ENCODE results near the gene UGT1A4. TPM values are rescaled to one million over a fixed set of nuclear protein-coding genes. Genes with fewer than 3 reads are reported as not detected.
A peak's percentile ranks its signal among the peaks of the same experiment; 100 is the strongest.
"Not testable (repeated sequence)": the region's sequence is repeated elsewhere in the genome, so short reads cannot be mapped to it uniquely, and the experiment has no call there.

Gene UGT1A4
- total RNA-seq, 1 donor from 2014 or later: 0.26 TPM

GRCh38 chr2:233728723-233729301 is 10.3 kb downstream of the UGT1A4 start, which contains the start of gene UGT1A3:
Gene UGT1A3, plus strand, starts transcription at chr2:233729042. Its CDS starts 85 bp downstream, at chr2:233729127.
- TF ChIP-seq, protein P1, sequence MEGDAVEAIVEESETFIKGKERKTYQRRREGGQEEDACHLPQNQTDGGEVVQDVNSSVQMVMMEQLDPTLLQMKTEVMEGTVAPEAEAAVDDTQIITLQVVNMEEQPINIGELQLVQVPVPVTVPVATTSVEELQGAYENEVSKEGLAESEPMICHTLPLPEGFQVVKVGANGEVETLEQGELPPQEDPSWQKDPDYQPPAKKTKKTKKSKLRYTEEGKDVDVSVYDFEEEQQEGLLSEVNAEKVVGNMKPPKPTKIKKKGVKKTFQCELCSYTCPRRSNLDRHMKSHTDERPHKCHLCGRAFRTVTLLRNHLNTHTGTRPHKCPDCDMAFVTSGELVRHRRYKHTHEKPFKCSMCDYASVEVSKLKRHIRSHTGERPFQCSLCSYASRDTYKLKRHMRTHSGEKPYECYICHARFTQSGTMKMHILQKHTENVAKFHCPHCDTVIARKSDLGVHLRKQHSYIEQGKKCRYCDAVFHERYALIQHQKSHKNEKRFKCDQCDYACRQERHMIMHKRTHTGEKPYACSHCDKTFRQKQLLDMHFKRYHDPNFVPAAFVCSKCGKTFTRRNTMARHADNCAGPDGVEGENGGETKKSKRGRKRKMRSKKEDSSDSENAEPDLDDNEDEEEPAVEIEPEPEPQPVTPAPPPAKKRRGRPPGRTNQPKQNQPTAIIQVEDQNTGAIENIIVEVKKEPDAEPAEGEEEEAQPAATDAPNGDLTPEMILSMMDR (IDR thresholded peaks at IDR 0.05; ENCODE audit: insufficient read depth, low read length, severe bottlenecking): no peak
- H3K27me3 ChIP-seq (ENCODE audit: control insufficient read depth, insufficient read depth, low read length): no peaks in the 10 kb centered on the region
- FAIRE-seq: peak; percentile 82
- no peak within 1 kb of the TSS for H3K4me3 ChIP-seq (ENCODE audit: low read depth, low read length)
- DNase-seq (ENCODE audit: low read depth): no peak
- H3K36me3 ChIP-seq (ENCODE audit: control insufficient read depth, insufficient read depth, low read length): peaks cover 6% of the 10 kb centered on the region

GRCh38 chr2:233736868-233737653 is 18.5 kb downstream of the UGT1A4 start:
- not testable (repeated sequence) for H3K36me3 ChIP-seq (ENCODE audit: control insufficient read depth, insufficient read depth, low read length); H3K4me3 ChIP-seq (ENCODE audit: low read depth, low read length); H3K27me3 ChIP-seq (ENCODE audit: control insufficient read depth, insufficient read depth, low read length); DNase-seq (ENCODE audit: low read depth); FAIRE-seq

DNA sequence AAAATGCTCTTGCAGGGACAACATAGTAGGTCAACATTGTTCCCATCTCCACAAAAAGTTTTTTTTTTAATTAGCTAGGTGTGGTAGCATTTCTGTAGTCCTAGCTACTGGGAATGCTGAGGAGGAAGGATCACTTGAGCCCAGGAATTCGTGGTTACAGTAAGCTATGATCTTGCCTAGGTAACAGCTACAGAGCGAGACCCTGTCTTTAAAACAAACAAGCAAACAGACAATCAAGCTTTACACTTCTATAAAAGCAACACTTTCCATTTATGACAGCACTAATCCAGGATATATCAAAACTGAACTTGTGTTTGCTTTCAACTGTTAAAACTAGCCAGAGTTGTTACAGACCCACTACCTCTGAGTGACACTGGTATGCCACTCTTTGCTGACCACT is 22.3 kb downstream of the UGT1A4 start:
- TF ChIP-seq, protein P1 (IDR thresholded peaks at IDR 0.05; ENCODE audit: insufficient read depth, low read length, severe bottlenecking): no peak
- Histone ChIP-seq H3K27me3 (ENCODE audit: control insufficient read depth, insufficient read depth, low read length) (no peaks in the 10 kb centered on the region), H3K4me3 (ENCODE audit: low read depth, low read length) (no peak overlapping the region), H3K36me3 (ENCODE audit: control insufficient read depth, insufficient read depth, low read length) (peaks cover 6% of the 10 kb centered on the region)
- FAIRE-seq: no peak
- no peak for DNase-seq (ENCODE audit: low read depth)

DNA sequence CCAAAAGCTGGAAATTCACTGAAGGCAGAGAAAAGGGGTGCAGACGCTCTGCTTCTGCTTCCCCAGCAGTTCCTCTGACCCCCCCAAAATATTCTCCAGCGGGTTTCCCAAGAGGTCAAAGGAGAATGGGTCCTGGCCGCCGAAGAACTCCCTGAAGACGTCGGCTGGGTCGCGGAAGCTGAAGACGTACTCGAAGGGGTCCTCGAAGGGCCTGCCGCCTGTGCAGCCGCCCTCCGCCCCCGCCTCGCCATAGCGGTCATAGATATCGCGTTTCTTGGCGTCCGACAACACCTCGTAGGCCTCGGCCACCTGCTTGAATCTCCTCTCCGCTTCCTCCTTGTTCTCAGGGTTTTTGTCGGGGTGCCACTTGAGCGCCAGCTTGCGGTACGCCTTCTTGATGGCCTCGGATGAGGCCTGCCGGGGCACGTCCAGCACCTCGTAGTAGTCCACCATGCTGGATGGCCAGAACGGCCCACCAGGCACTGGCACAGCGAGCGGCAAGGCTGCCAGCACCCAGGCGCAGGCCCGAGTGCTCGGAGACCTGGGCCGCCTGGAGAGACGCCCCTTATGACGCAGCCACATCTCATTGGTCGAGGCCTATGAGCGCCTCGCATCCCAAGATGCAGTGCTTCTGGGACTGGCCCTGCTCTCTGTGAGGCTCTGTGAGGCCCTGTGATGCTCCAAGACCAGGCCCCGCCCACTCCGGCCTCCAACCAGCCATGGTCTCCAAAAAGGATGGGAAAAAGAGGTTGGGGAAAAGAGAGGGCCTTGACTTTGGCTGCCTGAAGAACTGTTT is 25.1 kb downstream of the UGT1A4 start:
- Histone ChIP-seq H3K36me3 (ENCODE audit: control insufficient read depth, insufficient read depth, low read length) (peaks cover 1% of the 10 kb centered on the region), H3K4me3 (ENCODE audit: low read depth, low read length) (no peak overlapping the region), H3K27me3 (ENCODE audit: control insufficient read depth, insufficient read depth, low read length) (no peaks in the 10 kb centered on the region)
- FAIRE-seq: no peak
- TF ChIP-seq, protein P1 (IDR thresholded peaks at IDR 0.05; ENCODE audit: insufficient read depth, low read length, severe bottlenecking): no peak
- DNase-seq (ENCODE audit: low read depth): no peak

- no peaks in the 10 kb centered on the region for H3K27me3 ChIP-seq (ENCODE audit: control insufficient read depth, insufficient read depth, low read length)
- FAIRE-seq (peak; percentile 28), DNase-seq (ENCODE audit: low read depth) (no peak)
- no peak overlapping the region for H3K4me3 ChIP-seq (ENCODE audit: low read depth, low read length)
- H3K36me3 ChIP-seq (ENCODE audit: control insufficient read depth, insufficient read depth, low read length): peaks cover 1% of the 10 kb centered on the region
- TF ChIP-seq, protein P1 (IDR thresholded peaks at IDR 0.05; ENCODE audit: insufficient read depth, low read length, severe bottlenecking): no peak
Observed at GRCh38 chr2:233745073-233745755, 26.7 kb downstream of the UGT1A4 start.

- not testable (repeated sequence) for H3K36me3 ChIP-seq (ENCODE audit: control insufficient read depth, insufficient read depth, low read length); FAIRE-seq; DNase-seq (ENCODE audit: low read depth); H3K4me3 ChIP-seq (ENCODE audit: low read depth, low read length); H3K27me3 ChIP-seq (ENCODE audit: control insufficient read depth, insufficient read depth, low read length)
Observed at GRCh38 chr2:233745838-233746237, 27.3 kb downstream of the UGT1A4 start.

All from bronchial epithelial cell (primary cell).